ENCODE data around the gene AJUBA.

Gene AJUBA

GRCh38 chr14:22929961-22930364, 52.4 kb downstream of the AJUBA start:
- DNase-seq, result no peak

DNA sequence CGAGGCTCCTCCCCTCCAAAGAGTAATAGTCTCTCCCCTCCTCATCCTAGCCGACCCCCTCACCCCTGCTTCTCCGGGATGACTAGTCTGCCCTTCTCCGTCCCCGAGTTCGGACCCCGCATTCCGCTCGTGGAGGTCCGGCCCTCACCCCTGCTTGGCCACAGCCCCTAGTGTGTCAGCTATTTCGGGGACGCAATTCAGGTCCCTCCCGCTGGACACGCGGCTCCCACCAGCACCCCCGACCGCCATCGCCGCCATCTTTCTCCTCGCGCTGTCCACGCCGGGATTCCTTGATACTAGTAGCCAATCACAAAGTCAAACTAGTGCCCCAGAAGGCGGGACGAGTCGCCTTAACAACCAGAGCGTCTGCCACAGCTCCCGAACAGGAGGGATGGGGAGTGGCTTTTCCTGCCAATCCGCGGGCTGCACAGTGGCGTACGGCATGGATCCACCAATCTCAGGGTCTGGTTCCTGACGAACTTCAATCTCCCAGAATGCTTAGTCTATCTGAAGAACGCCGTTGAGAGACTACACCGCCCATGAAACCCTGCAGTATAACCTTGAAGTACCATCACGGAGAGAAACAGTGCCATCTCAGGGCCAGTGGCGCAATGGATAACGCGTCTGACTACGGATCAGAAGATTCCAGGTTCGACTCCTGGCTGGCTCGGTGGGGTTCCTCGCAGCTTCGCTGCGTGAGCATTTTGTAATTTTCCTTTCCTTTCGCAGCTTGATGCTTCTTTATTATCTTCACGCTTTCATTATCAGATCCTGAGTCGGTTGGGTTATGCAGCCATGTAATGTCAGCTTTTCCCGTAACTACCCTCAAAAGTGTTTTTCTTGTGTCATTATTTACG, 53.0 kb downstream of the AJUBA start, which contains the start of gene PRMT5:
Gene PRMT5 (minus strand): TSS at position 273 of the 857 bp plus-strand sequence. CDS start 15 bp downstream, at position 258.
- DNase-seq, result peak; percentile 98

DNA sequence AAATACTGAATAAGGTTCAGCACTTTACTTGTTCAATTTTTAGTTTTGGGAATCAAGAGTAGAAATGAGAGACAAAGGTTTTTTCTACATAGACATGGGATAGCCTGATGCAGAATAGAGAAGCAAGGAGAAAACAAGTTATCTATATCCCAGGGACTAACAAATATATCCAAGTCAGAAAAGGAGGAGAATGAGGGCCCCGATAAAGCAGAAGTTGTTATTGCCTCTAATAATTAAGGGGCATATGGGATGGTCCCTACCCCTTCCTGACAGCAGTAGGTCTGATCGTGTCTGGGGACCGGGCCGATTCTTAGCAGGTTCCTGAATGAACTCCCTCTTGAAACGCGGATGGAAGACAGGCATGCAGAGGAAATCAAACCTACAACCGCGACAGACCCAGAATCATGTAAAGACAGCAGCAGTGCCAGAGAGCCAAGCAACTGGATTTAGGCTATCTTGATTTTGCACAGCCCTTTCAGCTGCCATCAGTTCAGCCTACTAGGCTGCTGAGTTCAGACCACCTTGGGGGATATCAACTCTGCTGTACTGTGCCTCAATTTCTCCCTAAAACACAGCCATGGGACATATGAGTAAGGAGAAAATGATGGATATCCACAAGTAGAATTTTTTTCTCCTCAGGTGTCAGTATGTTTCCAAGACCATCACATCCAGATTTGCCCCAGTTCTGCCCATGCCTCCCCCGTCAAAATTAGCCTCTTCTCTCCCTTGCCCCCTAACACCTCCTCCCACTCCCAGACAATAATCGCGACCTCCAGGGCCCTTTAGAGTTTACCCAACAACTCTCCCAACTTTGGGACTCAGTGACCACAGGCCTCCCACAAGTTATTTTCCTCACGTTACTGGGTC, 53.9 kb downstream of the AJUBA start:
- DNase-seq, result no peak

DNA sequence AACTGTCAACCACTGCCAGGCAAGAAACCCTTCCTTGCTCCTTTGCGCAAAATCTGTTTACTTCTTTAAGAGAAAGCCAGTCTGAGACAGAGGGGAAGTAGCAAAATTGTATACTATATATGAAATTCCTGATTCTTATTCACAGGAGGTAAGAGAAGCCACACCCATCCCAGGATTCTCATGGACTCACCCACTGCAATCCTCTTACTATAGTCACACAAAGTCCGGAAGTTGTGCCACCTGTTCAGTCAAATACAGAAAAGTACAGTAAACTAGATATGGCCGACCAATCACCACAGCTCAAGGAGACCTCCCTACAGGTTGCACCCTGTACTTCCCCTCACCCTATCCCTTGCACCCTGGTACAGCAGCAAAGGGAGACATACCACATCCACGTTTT, 56.0 kb downstream of the AJUBA start:
- DNase-seq, result no peak

DNA sequence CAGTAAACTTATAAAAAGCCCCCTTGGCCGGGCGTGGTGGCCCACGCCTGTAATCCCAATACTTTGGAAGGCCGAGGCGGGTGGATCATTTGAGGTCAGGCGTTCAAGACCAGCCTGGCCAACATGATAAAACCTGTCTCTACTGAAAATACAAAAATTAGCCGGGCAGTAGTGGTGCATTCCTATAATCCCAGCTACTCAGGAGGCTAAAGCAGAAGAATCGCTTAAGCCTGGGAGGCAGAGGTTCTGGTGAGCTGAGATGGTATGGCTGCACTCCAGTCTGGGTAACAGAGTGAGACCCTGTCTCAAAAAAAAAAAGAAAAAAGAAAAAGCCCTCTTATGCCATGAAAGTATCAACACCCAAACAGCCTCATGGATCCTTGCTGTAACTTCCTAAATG, 56.8 kb downstream of the AJUBA start:
- DNase-seq, result no peak

- no peak for DNase-seq
Observed at GRCh38 chr14:22923746-22924145, 58.6 kb downstream of the AJUBA start.

GRCh38 chr14:22922294-22922693, 60.1 kb downstream of the AJUBA start:
- DNase-seq, result no peak
